Measurements from ENCODE around the gene FCER2.

The FCER2 gene

DNA sequence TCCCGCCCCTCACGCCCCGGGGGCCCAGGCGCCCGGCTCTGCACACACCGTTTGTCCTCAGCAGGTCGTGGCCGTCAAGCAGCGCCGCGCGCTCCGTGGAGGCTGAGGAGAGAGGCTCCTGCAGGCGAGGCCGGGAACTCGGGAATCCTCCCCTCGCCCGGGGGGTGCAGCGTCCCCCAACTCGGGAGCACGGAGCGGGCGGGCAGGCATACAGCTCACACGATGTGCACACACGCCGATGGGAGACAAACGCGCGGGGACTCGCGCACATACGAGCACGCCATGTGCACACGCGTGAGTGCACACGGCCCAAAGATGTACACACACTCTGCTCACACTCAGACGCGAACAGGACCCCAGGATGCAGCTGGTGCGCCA is 29.3 kb upstream of the FCER2 start:
- no peaks in the 10 kb centered on the region for H3K9me3 ChIP-seq (replicated peaks; ENCODE audit: low read length)
- no peak overlapping the region for H3K4me3 ChIP-seq (ENCODE audit: low read length)
- H3K27me3 ChIP-seq (ENCODE audit: control insufficient read depth, insufficient read depth, low read length): peaks cover 55% of the 10 kb centered on the region
- no peak overlapping the region for H3K9ac ChIP-seq (ENCODE audit: low read depth, low read length)
- H3K4me1 ChIP-seq (ENCODE audit: control insufficient read depth, insufficient read depth, low read length): no peaks in the 10 kb centered on the region
- no peak overlapping the region for H3K4me2 ChIP-seq (ENCODE audit: low read length)
- no peaks in the 10 kb centered on the region for H3K36me3 ChIP-seq (ENCODE audit: insufficient read depth, low read length)

DNA sequence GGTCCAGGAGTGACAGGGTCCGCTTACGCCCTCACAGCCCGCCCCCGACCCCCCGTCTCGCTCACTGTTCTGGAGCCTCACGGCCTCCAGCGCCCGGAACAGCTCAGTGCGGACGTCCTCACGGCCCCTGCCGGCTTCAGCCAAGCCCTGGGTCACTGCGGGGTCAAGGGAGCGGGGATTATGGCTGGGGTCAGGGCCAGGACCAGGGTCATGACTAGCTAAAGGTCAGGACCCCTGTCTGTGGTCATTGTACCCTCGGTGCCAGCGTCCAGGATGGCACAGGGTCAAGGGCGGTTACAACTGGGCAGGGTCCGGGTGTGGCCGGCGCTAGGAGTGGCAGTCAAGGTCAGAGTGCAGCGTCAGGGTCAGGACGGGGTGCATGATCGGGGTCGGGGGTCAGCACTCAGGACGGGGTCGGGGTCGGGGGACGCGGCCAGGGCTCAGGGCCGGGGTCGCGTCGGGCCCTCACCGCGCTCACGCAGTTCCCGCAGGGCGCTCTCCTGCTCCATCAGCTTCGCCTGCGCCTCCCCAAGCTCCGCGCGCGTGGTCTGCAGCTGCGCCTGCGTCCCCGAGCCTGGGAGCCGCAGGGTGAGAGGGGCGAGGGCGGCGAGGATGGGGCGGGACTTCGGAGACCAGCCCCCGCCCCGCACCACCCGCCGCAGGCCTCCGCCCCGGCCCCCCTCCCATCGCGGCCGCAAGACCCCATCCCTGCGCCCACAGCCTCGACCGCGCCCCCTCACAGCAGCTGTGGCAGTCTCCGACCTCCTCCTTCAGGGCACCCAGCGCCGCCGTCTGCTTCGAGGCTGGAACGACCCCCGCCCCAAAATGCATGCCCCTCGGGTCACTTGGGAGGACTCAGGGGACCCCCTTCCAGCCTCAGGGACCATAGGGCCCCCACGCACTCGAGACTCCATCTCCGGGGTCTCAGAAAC is 28.6 kb upstream of the FCER2 start:
- H3K9ac ChIP-seq (ENCODE audit: low read depth, low read length): no peak overlapping the region
- H3K4me1 ChIP-seq (ENCODE audit: control insufficient read depth, insufficient read depth, low read length): no peaks in the 10 kb centered on the region
- no peaks in the 10 kb centered on the region for H3K9me3 ChIP-seq (replicated peaks; ENCODE audit: low read length)
- H3K27me3 ChIP-seq (ENCODE audit: control insufficient read depth, insufficient read depth, low read length): peaks cover 52% of the 10 kb centered on the region
- H3K4me3 ChIP-seq (ENCODE audit: low read length): no peak overlapping the region
- no peak overlapping the region for H3K4me2 ChIP-seq (ENCODE audit: low read length)
- H3K36me3 ChIP-seq (ENCODE audit: insufficient read depth, low read length): no peaks in the 10 kb centered on the region

GRCh38 chr19:7729831-7730285 is 27.9 kb upstream of the FCER2 start:
- Histone ChIP-seq H3K27me3 (ENCODE audit: control insufficient read depth, insufficient read depth, low read length) (peaks cover 52% of the 10 kb centered on the region), H3K4me3 (ENCODE audit: low read length) (no peak overlapping the region), H3K36me3 (ENCODE audit: insufficient read depth, low read length) (no peaks in the 10 kb centered on the region), H3K4me1 (ENCODE audit: control insufficient read depth, insufficient read depth, low read length) (no peaks in the 10 kb centered on the region), H3K9me3 (replicated peaks; ENCODE audit: low read length) (no peaks in the 10 kb centered on the region), H3K4me2 (ENCODE audit: low read length) (no peak overlapping the region), H3K9ac (ENCODE audit: low read depth, low read length) (no peak overlapping the region)

- H3K36me3 ChIP-seq (ENCODE audit: insufficient read depth, low read length): no peaks in the 10 kb centered on the region
- no peak overlapping the region for H3K4me2 ChIP-seq (ENCODE audit: low read length)
- peaks cover 51% of the 10 kb centered on the region for H3K27me3 ChIP-seq (ENCODE audit: control insufficient read depth, insufficient read depth, low read length)
- no peak overlapping the region for H3K9ac ChIP-seq (ENCODE audit: low read depth, low read length)
- H3K9me3 ChIP-seq (replicated peaks; ENCODE audit: low read length): no peaks in the 10 kb centered on the region
- no peaks in the 10 kb centered on the region for H3K4me1 ChIP-seq (ENCODE audit: control insufficient read depth, insufficient read depth, low read length)
- H3K4me3 ChIP-seq (ENCODE audit: low read length): no peak overlapping the region
These were observed 27.3 kb upstream of the FCER2 start for GRCh38 chr19:7729211-7729610.

DNA sequence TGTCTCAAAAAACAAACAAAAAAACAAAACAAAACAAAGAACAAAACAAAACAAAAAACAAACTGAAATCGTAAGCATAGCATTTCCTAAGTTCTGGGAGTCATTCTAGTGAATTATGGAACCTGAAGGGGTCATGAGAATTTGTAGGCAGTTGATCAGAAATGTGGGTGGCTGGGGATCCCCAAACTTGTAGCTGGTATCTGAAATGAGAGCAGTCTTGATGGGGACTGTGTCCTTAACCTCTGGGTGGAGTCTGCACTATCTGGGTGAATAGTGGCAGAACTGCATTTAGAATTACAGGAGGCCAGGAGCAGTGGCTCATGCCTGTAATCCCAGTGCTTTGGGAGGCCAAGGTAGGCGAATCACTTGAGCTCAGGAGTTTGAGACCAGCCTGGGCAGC is 23.9 kb upstream of the FCER2 start:
- no peak overlapping the region for H3K9ac ChIP-seq (ENCODE audit: low read depth, low read length)
- peaks cover 35% of the 10 kb centered on the region for H3K27me3 ChIP-seq (ENCODE audit: control insufficient read depth, insufficient read depth, low read length)
- no peaks in the 10 kb centered on the region for H3K9me3 ChIP-seq (replicated peaks; ENCODE audit: low read length)
- H3K4me3 ChIP-seq (ENCODE audit: low read length): no peak overlapping the region
- no peaks in the 10 kb centered on the region for H3K4me1 ChIP-seq (ENCODE audit: control insufficient read depth, insufficient read depth, low read length)
- H3K36me3 ChIP-seq (ENCODE audit: insufficient read depth, low read length): no peaks in the 10 kb centered on the region
- no peak overlapping the region for H3K4me2 ChIP-seq (ENCODE audit: low read length)

GRCh38 chr19:7722231-7722651 is 20.3 kb upstream of the FCER2 start:
- Histone ChIP-seq H3K9ac (ENCODE audit: low read depth, low read length) (no peak overlapping the region), H3K4me3 (ENCODE audit: low read length) (no peak overlapping the region), H3K9me3 (replicated peaks; ENCODE audit: low read length) (no peaks in the 10 kb centered on the region), H3K4me2 (ENCODE audit: low read length) (no peak overlapping the region), H3K4me1 (ENCODE audit: control insufficient read depth, insufficient read depth, low read length) (no peaks in the 10 kb centered on the region), H3K36me3 (ENCODE audit: insufficient read depth, low read length) (no peaks in the 10 kb centered on the region), H3K27me3 (ENCODE audit: control insufficient read depth, insufficient read depth, low read length) (peaks cover 6% of the 10 kb centered on the region)

DNA sequence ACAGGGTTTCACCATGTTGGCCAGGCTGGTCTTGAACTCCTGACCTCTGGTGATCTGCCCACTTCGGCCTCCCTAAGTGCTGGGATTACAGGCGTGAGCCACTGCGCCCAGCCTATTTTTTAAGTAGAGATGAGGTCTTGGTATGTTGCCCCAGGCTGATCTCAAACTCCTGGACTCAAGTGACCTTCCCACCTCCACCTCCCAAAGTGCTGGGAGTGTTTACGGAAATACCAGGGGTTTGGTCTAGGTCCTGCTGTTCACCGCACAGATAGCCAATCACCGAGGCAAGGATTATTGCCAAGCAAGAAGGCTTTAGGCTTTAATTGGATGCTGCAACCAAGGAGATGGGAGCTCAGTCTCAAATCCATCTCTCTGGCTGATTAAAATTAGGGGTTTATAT is 18.4 kb upstream of the FCER2 start:
- no peak overlapping the region for H3K4me3 ChIP-seq (ENCODE audit: low read length)
- no peak overlapping the region for H3K4me2 ChIP-seq (ENCODE audit: low read length)
- peaks cover 5% of the 10 kb centered on the region for H3K27me3 ChIP-seq (ENCODE audit: control insufficient read depth, insufficient read depth, low read length)
- no peak overlapping the region for H3K9ac ChIP-seq (ENCODE audit: low read depth, low read length)
- H3K36me3 ChIP-seq (ENCODE audit: insufficient read depth, low read length): no peaks in the 10 kb centered on the region
- H3K9me3 ChIP-seq (replicated peaks; ENCODE audit: low read length): peaks cover 3% of the 10 kb centered on the region
- no peaks in the 10 kb centered on the region for H3K4me1 ChIP-seq (ENCODE audit: control insufficient read depth, insufficient read depth, low read length)

- H3K4me1 ChIP-seq (ENCODE audit: control insufficient read depth, insufficient read depth, low read length): no peaks in the 10 kb centered on the region
- peaks cover 3% of the 10 kb centered on the region for H3K9me3 ChIP-seq (replicated peaks; ENCODE audit: low read length)
- H3K9ac ChIP-seq (ENCODE audit: low read depth, low read length): no peak overlapping the region
- H3K4me3 ChIP-seq (ENCODE audit: low read length): no peak overlapping the region
- peaks cover 2% of the 10 kb centered on the region for H3K27me3 ChIP-seq (ENCODE audit: control insufficient read depth, insufficient read depth, low read length)
- no peaks in the 10 kb centered on the region for H3K36me3 ChIP-seq (ENCODE audit: insufficient read depth, low read length)
- no peak overlapping the region for H3K4me2 ChIP-seq (ENCODE audit: low read length)
These were observed 16.7 kb upstream of the FCER2 start for GRCh38 chr19:7718668-7719067.

- Histone ChIP-seq H3K4me2 (ENCODE audit: low read length) (no peak overlapping the region), H3K27me3 (ENCODE audit: control insufficient read depth, insufficient read depth, low read length) (no peaks in the 10 kb centered on the region), H3K9me3 (replicated peaks; ENCODE audit: low read length) (peaks cover 3% of the 10 kb centered on the region), H3K9ac (ENCODE audit: low read depth, low read length) (no peak overlapping the region), H3K4me1 (ENCODE audit: control insufficient read depth, insufficient read depth, low read length) (no peaks in the 10 kb centered on the region), H3K36me3 (ENCODE audit: insufficient read depth, low read length) (no peaks in the 10 kb centered on the region), H3K4me3 (ENCODE audit: low read length) (no peak overlapping the region)
These were observed 14.8 kb upstream of the FCER2 start for GRCh38 chr19:7716762-7717161.

GRCh38 chr19:7715671-7716070 is 13.7 kb upstream of the FCER2 start:
- Histone ChIP-seq H3K4me2 (ENCODE audit: low read length) (no peak overlapping the region), H3K27me3 (ENCODE audit: control insufficient read depth, insufficient read depth, low read length) (no peaks in the 10 kb centered on the region), H3K9me3 (replicated peaks; ENCODE audit: low read length) (peaks cover 3% of the 10 kb centered on the region), H3K36me3 (ENCODE audit: insufficient read depth, low read length) (no peaks in the 10 kb centered on the region), H3K9ac (ENCODE audit: low read depth, low read length) (no peak overlapping the region), H3K4me3 (ENCODE audit: low read length) (no peak overlapping the region), H3K4me1 (ENCODE audit: control insufficient read depth, insufficient read depth, low read length) (no peaks in the 10 kb centered on the region)

DNA sequence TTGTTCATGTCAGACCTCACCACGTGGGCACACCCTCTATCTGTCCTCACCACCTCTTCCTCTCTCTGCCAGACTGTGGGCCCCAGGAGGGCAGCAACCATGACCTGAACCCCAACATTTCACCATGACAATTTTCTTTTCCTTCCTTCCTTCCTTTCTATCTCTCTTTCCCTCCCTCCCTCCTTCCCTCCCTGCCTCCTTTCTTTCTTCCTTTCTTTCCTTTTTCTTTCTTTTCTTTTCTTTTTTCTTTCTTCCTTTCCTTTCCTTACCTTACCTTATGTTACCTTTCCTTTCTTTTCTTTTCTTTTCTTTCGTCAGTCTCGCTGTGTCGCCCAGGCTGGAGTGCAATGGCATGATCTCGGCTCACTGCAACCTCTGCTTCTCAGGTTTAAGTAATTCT is 8.7 kb upstream of the FCER2 start:
- Histone ChIP-seq H3K9ac (ENCODE audit: low read depth, low read length) (no peak overlapping the region), H3K4me1 (ENCODE audit: control insufficient read depth, insufficient read depth, low read length) (no peaks in the 10 kb centered on the region)

DNA sequence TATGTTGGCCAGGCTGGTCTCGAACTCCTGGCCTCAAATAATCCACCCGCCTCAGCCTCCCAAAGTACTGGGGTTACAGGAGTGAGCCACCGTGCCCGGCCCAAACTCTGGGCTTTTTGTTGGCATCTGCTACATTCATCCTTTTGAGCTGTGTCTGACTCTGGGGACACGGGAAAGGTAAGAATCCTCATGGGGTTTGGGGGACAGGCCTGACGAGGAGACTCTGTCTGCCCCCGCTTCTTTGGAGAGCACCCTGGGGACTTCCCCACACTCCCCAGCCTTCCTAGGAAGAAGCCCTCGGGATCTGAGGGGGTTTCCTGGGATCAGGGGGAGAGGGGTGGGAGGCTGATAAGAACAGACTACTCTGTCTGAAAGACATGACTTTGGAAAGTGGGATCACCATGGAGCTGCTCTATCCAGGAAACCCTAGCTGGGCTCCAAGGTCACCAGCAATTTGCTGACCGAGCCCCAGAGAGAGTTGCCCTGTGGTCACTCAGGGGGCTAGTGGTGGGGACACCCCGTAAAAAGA is 8.1 kb upstream of the FCER2 start:
- Histone ChIP-seq H3K4me3 (ENCODE audit: low read length) (no peak overlapping the region), H3K27me3 (ENCODE audit: control insufficient read depth, insufficient read depth, low read length) (no peaks in the 10 kb centered on the region), H3K4me2 (ENCODE audit: low read length) (no peak overlapping the region), H3K4me1 (ENCODE audit: control insufficient read depth, insufficient read depth, low read length) (no peaks in the 10 kb centered on the region), H3K9me3 (replicated peaks; ENCODE audit: low read length) (no peaks in the 10 kb centered on the region), H3K9ac (ENCODE audit: low read depth, low read length) (no peak overlapping the region), H3K36me3 (ENCODE audit: insufficient read depth, low read length) (no peaks in the 10 kb centered on the region)

More for the DNA sequence above, 8.7 kb upstream of the FCER2 start:
- Histone ChIP-seq H3K36me3 (ENCODE audit: insufficient read depth, low read length) (no peaks in the 10 kb centered on the region), H3K27me3 (ENCODE audit: control insufficient read depth, insufficient read depth, low read length) (no peaks in the 10 kb centered on the region), H3K4me3 (ENCODE audit: low read length) (no peak overlapping the region), H3K9me3 (replicated peaks; ENCODE audit: low read length) (no peaks in the 10 kb centered on the region), H3K4me2 (ENCODE audit: low read length) (no peak overlapping the region)

Data from skeletal muscle satellite cell (primary cell).